ENCODE results near the gene DPAGT1.

Gene DPAGT1

DNA sequence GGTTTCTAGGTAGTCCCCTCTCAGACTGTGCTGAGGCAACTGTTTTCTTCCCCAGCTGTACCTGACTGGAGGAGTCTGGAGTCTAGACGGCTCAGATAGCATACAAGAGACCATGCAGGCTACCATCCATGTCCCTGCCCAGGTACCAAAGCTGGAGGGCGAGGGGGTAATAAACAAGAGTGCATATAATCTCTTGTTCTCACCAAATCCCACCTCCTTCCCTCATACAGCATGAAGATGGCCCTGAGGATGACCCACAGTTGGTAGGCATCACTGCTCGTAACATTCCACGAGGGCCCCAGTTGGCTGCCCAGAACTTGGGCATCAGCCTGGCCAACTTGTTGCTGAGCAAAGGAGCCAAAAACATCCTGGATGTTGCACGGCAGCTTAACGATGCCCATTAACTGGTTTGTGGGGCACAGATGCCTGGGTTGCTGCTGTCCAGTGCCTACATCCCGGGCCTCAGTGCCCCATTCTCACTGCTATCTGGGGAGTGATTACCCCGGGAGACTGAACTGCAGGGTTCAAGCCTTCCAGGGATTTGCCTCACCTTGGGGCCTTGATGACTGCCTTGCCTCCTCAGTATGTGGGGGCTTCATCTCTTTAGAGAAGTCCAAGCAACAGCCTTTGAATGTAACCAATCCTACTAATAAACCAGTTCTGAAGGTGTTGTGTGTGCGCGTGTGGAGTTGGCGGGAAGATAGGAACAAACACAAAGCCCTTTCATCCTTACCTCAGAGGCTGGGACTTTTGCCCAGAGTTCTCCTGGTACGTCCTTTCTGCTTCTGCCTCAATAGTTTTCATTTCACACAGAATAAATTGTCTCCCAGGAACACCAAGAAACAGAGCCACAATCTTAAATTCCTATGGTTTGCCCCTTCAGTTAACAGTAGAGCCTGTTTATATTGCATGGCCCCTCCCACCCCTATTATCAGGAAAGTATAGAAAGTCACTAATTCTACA is 8.5 kb downstream of the DPAGT1 start:
- DNase-seq, result no peak
- H3K4me3 ChIP-seq, result peak overlapping the region; percentile 77 to 88

DNA sequence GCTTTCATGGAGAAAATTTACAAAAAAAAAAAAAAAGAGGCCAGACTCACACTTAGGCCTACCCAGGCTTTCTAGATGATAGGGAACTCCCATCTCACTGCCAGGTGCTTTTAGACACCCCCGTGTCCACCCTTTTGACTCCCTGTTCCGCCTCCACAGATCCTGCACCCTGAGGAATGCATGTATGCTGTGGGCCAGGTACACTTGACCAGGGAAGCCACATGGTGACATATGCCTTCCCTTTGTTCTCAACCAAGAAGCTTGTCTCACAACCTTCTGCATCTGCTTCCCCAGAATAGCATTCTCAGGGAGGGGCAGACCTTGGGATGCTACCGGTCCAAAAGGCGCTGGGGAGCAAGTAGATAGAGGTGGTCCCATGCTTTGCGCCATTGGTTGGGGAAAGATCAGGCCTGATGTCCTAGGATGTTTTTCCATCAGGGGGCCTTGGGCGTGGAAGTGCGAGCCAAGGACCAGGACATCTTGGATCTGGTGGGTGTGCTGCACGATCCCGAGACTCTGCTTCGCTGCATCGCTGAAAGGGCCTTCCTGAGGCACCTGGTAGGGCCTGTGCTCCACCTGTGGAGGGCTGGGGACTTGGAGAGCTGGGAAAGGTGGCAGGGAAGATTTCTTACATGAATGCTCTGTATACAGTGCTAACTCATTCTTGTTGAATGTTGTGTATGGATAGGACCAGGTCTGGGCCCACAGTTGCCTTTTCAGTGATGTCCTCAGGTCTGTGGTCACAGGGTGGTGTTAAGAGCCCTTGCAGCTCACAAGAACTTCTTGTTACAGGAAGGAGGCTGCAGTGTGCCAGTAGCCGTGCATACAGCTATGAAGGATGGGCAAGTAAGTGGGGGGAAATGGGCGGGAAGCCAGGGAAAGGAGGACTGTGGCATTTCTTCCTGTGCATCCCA is 9.4 kb downstream of the DPAGT1 start:
- H3K4me1 ChIP-seq, result peaks cover 0 to 26% (median 19%) of the 10 kb centered on the region in 4 donors
- H3K4me3 ChIP-seq, result no peak overlapping the region
- peak overlapping the region in 1 of 2 donors; percentile 94 for H3K27ac ChIP-seq

More for the DNA sequence above, 8.5 kb downstream of the DPAGT1 start:
- H3K9me3 ChIP-seq, result no peaks in the 10 kb centered on the region
- H3K27ac ChIP-seq, result peak overlapping the region; percentile 94 to 98
- H3K27me3 ChIP-seq, result no peaks in the 10 kb centered on the region
- peaks cover 0 to 26% (median 19%) of the 10 kb centered on the region in 4 donors for H3K4me1 ChIP-seq
- intact Hi-C loops (cut with DNase I; ENCODE audit: low total_unique reads), result no loop called here
- TF ChIP-seq, protein P1, sequence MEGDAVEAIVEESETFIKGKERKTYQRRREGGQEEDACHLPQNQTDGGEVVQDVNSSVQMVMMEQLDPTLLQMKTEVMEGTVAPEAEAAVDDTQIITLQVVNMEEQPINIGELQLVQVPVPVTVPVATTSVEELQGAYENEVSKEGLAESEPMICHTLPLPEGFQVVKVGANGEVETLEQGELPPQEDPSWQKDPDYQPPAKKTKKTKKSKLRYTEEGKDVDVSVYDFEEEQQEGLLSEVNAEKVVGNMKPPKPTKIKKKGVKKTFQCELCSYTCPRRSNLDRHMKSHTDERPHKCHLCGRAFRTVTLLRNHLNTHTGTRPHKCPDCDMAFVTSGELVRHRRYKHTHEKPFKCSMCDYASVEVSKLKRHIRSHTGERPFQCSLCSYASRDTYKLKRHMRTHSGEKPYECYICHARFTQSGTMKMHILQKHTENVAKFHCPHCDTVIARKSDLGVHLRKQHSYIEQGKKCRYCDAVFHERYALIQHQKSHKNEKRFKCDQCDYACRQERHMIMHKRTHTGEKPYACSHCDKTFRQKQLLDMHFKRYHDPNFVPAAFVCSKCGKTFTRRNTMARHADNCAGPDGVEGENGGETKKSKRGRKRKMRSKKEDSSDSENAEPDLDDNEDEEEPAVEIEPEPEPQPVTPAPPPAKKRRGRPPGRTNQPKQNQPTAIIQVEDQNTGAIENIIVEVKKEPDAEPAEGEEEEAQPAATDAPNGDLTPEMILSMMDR (IDR thresholded peaks at IDR 0.05), result no peak
- H3K36me3 ChIP-seq, result peaks cover 6 to 34% (median 21%) of the 10 kb centered on the region in 3 donors

DNA sequence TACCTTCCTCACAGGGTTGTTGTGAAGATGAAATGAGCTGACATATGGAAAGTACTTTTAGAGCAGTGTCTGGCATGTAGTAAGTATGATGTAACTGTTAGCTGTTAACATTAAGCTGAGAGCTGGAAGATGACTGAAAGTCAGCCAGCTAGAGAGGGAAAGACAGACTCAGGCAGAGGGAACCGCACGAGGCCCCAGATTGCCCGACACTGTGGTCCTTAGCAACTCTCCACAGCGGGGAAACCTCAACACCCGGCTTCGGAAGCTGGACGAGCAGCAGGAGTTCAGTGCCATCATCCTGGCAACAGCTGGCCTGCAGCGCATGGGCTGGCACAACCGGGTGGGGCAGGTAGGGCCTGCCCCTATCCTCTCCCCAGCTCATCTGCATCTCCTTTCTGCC is 10.5 kb downstream of the DPAGT1 start:
- H3K4me1 ChIP-seq, result peaks cover 0 to 26% (median 19%) of the 10 kb centered on the region in 4 donors
- H3K9me3 ChIP-seq, result no peaks in the 10 kb centered on the region
- DNase-seq, result no peak
- no peak overlapping the region for H3K4me3 ChIP-seq
- TF ChIP-seq, protein P1 (IDR thresholded peaks at IDR 0.05), result no peak
- no peaks in the 10 kb centered on the region for H3K27me3 ChIP-seq
- H3K27ac ChIP-seq, result no peak overlapping the region
- intact Hi-C loops (cut with DNase I; ENCODE audit: low total_unique reads), result no loop called here
- H3K36me3 ChIP-seq, result peaks cover 0 to 14% (median 1%) of the 10 kb centered on the region in 3 donors

More for the DNA sequence above, 9.4 kb downstream of the DPAGT1 start:
- TF ChIP-seq, protein P1 (IDR thresholded peaks at IDR 0.05), result no peak
- intact Hi-C loops (cut with DNase I; ENCODE audit: low total_unique reads), result no loop called here
- H3K9me3 ChIP-seq, result no peaks in the 10 kb centered on the region
- peaks cover 6 to 25% (median 12%) of the 10 kb centered on the region in 3 donors for H3K36me3 ChIP-seq
- no peaks in the 10 kb centered on the region for H3K27me3 ChIP-seq
- no peak for DNase-seq

DNA sequence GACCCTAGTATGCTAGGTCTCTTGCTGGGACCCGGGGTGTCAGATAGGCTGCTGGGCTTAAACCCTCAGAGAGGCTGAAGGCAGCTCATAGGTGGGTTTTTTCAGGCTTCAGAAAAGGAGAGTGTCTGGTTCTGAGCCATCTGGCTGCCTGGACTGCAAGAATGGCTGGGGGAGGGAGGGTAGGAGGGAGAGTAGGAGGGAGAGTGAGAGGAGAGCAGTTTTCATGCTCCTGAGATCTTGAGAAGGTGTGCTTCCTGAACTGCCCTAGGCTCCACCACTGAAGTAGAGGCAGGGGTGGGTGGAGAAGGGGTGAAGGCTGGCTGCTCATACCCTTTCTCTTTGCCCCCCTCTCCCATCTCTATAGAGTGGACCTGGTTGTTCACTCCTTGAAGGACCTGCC is 12.3 kb downstream of the DPAGT1 start:
- Histone ChIP-seq H3K27ac (no peak overlapping the region), H3K27me3 (no peaks in the 10 kb centered on the region), H3K4me1 (peaks cover 5 to 32% (median 25%) of the 10 kb centered on the region in 4 donors), H3K9me3 (no peaks in the 10 kb centered on the region), H3K36me3 (peaks cover 0 to 13% (median 0%) of the 10 kb centered on the region in 3 donors), H3K4me3 (no peak overlapping the region)
- intact Hi-C loops (cut with DNase I; ENCODE audit: low total_unique reads), result no loop called here
- TF ChIP-seq, protein P1 (IDR thresholded peaks at IDR 0.05), result no peak
- DNase-seq, result no peak

DNA sequence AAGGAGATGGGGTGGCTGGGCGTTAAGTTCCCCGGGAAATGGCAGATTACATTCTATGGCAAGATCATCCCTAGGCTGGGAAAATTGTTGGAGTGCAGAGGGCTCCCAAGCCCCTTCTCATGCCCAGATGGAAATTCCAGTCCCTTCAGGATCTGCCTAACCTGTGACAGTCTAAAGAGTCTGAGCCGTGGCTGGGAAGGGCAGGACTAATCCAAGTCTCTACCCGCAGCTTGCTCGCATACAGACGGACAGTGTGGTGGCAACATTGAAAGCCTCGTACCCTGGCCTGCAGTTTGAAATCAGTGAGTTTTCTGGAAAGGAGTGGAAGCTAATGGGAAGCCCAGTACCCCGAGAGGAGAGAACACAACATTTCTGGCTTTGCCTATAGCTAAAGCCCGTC is 13.2 kb downstream of the DPAGT1 start:
- no peaks in the 10 kb centered on the region for H3K27me3 ChIP-seq

More for the DNA sequence above, 13.2 kb downstream of the DPAGT1 start:
- Histone ChIP-seq H3K27ac (no peak overlapping the region), H3K4me1 (peaks cover 5 to 28% (median 23%) of the 10 kb centered on the region in 4 donors), H3K36me3 (peaks cover 0 to 13% (median 0%) of the 10 kb centered on the region in 3 donors), H3K4me3 (no peak overlapping the region), H3K9me3 (no peaks in the 10 kb centered on the region)
- no peak for DNase-seq
- TF ChIP-seq, protein P1 (IDR thresholded peaks at IDR 0.05), result no peak
- intact Hi-C loops (cut with DNase I; ENCODE audit: low total_unique reads), result no loop called here

All from tibial artery (tissue), 4 donors.